ENCODE results near the gene TMEM255B.
"Not testable (repeated sequence)": the region's sequence is repeated elsewhere in the genome, so short reads cannot be mapped to it uniquely, and the experiment has no call there.

The TMEM255B gene

DNA sequence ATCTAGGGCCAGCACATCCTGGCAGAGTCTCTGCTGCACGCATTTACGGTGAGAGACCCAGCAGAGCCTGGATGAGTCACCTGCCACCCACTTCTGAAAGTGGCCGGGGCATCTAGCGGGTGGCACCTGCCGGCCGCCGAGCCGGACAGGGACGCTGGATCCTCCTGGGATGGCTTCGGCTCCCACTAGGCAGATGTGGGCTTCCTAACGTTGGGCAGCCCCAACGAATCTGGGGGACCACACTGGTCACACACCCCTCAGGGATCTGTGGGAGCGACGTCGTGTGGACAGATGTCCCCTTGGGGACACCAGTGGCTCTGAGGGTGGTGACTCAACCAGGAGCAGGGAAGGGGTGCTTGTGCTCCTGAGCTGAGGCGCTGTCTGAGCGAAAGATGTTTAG lies 32.2 kb downstream of the TMEM255B start:
- DNase-seq: no peak

DNA sequence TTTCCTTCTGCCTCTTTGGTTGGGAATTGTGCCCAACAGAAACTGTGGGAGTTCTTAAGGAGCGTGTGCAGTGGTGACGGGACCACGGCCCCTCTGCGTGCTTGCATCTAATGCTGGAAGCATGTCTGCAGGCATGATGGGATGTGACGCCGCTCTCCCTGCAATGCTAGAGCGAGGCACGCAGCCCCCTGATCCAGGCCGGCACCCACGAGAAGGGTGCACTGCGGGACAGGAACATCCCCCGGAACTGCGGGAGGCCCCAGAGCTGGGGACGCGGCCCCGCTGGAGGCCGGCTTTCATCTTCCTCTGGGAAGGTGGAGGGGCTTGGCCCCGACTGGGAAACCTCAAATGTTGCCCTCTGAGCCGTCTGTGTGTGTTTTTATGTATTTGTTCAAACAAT lies 32.7 kb downstream of the TMEM255B start:
- no peak for DNase-seq

DNA sequence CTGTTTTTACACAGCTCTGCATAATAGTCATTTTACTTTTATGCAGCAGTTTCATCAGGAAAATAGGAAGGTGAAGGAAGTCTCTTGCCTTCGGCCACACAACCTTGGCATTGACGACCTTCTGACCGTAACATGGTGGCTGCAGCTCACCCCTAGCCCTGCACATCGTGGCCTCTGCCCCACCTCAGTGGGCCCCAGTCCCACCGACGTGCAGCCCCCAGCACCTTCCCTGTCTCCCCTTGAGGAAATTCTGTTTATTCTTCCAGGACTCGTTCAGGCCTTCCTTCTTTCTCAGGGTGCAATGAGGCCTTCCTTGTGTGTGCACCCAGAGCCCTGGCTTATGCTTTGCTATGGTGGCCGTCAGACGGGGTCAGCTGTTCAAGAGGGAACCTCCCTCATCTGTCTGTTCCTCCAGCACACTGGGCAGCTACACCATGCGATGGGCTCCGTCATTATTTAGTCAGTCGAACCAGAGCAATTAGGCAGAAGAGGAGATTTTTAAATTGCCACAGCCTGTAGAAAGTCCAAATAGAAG lies 33.3 kb downstream of the TMEM255B start:
- no peak for DNase-seq

DNA sequence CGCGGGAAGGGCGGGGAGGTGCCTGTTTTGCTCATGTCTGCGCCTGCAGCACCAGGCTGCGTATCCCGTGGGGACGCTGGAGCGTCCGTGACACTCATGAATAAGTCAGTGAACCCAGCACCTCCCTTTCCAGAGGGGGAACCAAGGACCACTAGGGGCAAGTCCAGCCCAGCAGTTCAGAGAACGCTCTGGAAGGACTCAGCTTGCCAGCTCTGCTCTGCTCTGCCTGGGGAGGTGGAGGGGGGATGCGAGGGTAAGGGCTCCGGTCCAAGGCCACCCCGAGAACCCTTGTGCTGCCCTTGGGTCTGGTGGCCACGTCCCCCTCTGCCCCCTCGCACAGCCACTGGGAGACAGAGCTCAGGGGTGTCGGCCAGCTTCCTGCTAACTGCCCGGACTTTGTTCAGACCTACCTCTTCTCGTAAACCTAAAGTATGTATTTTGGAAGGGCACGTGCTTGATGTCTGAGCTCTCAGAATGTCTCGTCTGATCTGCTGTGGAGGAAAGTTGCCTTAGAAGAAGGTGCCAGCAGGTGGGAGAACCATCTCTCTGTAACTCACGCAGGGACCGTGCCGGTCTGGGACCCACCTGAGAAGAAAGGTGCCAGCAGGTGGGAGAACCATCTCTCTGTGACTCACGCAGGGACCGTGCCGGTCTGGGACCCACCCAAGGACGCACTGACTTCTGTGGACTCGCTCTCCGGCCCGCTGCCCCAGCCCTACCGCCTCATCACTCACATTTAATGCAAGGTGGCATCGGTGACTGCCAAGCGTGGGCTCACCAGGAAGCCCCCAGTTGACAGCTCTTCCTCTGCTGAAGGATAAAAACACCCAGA lies 34.1 kb downstream of the TMEM255B start:
- DNase-seq: no peak

DNA sequence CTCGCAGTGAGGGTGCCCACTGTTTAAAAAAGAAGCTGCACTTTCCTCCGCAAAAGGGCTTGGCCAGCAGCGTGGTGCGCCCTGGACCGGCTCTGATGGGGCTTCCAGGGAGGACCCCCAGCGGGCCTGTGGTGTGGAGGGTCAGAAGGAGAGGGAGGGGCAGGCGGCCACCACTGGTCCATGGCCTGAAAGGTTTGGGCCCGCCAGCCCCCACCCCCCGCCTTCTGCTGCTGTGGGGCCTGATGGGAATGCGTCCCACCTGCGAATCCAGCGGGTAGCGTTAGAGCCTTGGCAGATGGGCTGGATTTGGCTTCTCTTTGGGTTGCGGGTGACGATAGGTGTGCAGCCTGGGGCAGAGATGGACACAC lies 34.7 kb downstream of the TMEM255B start:
- no peak for DNase-seq

DNA sequence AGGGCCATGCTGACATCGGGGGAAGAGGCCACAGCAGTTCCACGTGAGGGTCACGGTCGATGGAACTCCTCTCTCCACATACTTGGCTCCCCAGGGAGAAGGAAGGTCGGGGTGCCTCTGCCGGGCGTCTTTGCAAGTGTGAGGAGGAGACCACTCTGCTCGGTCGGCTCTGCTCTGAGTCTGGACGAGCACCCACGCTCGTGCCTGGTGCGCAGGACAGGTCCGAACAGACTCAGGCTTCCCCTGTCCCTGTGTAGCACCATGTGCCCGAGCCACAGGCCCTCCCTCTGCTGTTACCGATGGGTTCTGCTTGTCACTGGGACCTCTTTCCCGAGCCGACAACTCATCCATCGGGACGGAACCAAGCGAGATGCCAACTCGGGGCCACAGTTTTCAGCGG lies 35.1 kb downstream of the TMEM255B start:
- no peak for DNase-seq

DNA sequence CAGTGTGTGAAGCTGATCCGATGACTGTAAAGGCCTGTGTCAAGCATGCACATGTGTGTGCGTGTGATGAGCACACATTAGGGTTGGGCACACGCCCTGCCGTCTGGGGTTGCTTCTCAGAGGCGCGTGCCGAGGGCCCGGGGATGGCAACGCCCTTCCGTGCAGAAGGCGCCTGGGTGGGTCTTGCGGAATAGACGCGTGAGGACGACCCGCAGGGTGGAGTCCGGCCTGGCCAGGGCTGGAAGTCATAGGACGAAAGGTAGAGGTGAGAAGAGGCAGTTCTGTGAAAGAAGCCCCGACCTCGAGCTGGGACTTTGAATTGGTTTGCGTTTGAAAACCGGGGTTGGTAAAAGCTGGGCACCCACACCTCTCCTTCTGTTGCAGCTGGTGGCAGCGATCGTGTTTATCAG lies 35.7 kb downstream of the TMEM255B start:
- no peak for DNase-seq

DNA sequence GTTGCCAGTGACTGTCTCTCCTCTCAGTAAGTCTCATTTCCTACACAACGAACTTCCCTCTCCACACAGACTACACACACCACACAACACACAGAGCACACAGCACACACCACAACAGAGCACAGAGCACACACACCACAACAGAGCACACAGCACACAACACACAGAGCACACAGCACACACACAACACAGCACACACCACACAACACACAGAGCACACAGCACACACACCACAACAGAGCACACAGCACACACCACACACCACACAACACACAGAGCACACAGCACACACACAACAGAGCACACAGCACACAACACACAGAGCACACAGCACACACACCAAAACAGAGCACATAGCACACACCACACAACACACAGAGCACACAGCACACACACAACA lies 36.3 kb downstream of the TMEM255B start:
- DNase-seq: not testable (repeated sequence)

DNA sequence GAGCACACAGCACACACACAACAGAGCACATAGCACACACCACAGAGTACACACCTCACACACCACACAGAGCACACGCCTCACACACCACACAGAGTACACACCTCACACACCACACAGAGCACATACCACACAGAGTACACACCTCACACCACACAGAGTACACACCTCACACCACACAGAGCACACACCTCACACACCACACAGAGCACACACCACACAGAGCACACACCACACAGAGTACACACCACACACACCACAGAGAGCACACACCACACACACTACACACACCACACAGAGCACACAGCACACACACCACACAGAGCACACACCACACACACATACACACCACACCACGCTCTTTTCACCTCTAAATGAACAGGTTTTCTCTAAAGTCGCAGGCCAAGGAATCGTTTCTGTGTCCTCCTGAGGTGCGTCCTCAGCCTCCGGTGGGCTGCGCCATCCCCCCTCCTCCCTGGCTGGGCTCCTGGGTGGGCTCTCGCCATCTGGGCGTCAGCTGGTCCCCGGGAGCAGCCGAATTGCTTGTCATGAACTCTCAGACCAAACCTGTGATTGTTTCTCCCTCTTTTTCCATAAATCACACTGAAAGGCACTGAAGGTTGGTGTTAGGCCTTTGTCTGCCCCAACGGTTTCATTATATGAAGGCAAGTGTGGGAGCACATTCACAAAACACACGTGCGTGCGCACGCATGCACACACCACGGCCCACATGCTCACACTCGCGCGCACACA lies 37.4 kb downstream of the TMEM255B start:
- no peak for DNase-seq

DNA sequence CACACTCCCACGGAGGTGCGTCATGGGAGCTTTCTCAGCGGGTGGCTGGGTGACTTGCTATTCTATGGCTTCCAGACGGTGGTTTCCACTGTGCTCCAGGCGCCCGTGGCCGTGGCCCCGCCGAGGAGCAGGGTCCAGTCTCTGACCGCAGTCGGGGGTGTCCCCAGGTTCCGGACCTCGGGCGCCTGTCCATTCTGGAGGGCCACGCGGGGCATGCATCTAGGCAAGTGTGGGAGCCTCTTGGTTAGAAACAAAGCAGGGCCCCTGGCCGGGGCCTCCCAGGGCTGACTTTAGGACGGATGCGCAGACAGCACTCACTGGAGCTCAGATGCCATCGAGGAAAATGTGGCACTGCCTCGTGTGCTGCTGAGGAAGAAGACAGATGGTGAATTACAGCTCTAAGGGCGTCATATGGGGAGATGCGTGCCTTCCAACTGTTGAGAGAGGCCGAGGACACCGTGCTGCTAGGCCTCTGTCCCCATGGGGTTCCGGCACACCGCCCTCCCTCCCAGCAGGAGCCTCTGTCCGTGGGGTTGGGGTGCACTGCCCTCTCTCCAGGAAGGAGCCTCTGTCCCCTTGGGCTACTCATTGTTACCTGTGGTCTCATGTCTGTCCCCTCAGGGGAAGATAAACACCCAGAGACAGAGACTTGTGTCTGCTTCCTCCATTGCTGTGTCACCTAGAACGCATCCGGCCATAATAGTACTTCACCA lies 38.1 kb downstream of the TMEM255B start:
- no peak for DNase-seq

DNA sequence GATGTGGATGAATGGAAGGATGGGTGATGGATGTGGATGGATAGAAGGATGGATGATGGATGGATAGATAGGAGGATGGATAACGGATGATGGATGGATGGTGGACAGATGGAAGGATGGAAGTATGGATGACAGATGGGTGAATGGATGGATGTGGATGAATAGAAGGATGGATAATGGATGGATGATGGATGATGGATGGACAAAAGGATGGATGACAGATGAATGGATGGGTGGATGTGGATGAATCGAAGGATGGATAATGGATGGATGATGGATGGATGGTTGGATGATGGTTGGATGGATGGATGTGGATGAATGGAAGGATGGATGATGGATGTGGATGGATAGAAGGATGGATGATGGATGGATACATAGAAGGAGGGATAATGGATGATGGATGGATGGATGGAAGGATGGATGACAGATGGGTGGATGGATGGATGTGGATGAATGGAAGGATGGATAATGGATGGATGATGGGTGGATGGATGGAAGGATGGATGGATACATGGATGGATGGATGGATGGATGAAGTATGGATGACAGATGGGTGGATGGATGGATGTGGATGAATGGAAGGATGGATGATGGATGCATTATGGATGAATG lies 39.3 kb downstream of the TMEM255B start:
- no peak for DNase-seq

DNA sequence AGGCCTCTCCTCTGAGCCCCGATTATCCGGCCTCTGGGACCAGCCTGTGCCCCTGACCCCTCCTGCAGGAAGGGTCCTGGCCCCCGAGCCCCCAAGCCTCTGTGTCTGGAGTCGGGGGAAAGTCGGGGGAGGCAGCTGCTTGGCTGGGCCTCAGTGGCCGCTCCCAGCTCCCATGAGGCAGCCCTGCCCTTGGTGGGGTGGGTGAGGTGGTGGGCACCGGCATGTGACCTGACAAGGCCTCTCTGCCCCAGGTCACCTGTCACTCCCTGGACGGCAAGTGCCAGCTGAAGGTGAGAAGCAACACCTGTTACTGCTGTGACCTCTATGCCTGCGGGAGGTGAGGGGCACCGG lies 41.5 kb downstream of the TMEM255B start:
- no peak for DNase-seq

DNA sequence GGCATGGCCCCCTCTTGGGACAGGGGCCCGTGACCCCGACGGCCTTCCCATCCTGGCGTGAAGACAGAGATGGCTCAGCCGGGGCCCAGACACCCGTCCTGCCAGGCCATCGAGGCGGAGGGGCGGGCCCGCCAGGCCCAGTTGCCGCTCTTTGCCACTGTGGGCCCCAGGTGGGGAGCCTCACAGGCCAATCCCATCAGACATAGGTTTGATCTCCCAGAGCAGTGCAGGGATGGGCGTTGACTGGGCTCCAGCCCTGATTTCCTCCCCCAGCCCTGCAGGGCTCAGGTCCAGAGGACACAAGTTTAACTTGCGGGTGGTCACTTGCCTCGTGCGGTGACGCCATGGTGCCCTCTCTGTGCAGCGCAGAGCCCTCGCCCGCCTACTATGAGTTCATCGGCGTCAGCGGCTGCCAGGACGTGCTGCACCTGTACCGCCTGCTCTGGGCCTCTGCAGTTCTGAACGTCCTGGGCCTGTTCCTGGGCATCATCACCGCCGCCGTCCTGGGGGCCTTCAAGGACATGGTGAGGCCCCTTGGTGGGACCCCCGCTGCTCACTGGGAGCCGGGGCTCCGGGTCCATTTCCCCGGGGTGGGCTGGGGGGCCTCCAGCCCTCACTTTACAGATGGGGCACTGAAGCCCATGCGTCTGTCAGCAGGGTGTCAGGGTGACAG lies 42.4 kb downstream of the TMEM255B start:
- no peak for DNase-seq

DNA sequence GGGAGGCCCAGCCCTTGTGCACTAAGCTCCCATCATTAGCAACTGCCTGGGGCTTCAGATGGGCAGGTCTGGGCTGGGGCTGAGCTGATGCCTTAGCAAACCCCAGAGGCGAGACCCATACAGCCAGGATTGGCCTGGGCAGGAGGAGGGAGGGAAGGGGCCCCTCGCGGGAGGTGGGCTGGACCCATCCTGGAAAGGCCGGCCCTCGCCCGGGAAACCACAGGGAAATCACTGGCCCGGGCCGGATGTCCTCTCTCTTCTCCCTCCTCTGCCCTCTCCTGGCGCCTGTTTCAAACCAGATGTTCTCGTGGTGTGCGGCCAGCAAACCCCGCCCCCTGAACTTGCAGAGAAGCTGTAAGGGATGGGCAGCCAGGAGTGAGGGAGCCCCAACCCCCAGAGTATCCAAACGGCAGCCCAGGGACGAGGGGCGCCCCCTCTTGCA lies 43.1 kb downstream of the TMEM255B start:
- no peak for DNase-seq

DNA sequence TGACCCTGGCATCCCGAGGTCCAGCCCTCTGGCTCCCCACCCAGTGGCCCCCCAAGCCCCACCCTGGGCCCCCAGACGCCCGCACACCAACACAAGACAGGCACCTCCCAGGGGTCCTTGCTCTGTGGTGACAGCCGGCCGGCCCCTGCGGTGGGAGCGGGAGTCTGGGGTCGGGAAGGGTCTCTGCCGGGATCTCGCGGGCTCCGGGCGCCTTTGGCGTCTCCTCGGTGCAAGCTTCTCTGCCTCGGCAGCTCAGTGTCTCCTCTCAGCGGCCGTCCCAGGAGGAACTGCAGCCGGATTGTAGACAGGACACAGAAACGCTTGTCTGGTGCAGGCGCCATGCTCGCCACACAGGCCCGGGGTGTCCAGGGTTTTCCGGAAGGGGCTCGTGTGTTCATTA lies 43.7 kb downstream of the TMEM255B start:
- DNase-seq: no peak

DNA sequence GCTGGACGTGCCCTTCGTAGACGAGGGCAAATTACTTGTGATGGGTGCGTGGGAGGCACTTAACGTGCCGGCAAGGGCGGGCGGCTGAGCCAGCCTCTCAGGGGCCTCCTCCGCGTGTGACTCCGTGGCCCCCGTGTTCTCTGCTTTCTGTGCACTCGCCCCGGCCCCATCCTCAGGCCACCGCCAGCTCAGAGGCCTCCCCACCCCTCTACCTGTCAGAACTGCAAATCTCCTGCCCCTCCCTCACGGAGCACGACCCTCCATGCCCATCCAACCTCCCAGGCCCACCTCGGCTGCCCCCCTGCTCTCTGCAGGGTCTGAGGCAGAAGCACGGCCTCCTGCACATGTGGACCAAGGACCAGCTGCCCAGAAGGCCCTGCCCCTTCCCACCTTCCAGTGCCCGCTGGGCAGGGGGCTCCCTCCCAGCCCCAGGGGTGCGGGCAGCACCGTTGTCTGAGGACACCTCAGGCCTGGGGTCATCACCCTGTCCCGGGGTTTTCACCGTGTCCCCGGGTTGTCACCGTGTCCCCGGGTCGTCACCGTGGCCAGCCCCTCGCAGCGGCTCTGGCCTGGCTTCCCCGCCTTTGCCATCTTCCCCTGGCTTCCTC lies 44.5 kb downstream of the TMEM255B start:
- DNase-seq: no peak

DNA sequence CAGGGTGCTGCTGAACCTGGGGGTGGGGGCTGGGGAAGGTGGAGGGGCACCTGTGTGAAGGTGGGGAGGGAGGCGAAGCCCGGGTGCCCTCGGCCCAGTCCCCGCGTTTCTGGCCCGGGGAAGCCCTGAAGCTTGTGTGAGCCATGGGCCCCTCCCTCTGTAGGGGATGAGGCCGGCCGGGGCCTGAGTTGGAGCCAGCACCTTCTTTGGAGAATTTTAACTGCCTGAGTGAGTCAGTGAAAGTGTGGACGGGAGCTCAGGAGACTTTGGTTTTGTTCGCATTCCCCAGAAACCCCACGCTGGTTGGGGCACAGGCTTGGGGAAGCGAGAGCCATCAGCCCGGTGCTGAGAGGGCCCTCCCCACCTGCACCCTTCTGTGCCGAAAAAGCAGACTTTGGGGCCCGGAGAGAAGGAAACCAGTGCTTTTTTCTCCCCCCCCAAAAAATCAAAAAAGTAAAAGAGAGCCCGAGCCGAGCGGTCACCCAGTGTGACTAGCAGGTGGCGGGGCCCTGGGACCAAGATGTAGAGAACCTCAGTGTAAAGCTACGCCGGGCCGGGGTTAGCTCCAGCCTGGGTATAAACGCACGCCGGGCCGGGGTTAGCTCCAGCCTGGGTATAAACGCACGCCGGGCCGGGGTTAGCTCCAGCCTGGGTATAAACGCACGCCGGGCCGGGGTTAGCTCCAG lies 45.1 kb downstream of the TMEM255B start:
- no peak for DNase-seq

DNA sequence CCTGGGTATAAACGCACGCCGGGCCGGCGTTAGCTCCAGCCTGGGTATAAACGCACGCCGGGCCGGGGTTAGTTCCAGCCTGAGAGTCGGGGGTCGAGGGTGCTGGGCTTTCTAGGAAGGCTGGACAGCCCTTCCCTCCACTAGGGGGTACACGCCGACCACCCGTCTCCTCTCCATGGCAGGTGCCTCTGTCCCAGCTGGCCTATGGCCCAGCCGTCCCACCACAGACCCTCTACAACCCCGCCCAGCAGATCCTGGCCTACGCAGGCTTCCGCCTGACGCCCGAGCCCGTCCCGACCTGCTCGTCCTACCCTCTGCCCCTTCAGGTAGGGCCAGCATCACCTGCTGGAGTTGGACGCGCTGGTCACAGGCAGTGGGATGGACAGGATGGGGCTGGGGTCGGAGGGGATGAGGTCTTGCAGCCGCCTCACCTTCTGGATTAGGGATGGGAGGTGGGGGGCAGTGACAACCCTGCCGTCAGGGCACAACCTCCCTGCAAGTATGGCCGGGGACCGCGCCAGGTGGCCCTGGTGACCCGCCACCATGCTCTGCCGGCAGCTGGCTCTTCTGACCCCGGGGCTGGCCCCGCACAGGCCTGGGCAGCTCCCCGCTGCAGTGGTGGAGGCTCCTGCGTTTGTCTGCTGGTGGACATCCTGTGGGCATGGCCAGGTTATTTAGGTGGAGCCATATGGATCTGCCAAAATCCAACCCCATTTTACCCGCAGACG lies 45.8 kb downstream of the TMEM255B start:
- no peak for DNase-seq

DNA sequence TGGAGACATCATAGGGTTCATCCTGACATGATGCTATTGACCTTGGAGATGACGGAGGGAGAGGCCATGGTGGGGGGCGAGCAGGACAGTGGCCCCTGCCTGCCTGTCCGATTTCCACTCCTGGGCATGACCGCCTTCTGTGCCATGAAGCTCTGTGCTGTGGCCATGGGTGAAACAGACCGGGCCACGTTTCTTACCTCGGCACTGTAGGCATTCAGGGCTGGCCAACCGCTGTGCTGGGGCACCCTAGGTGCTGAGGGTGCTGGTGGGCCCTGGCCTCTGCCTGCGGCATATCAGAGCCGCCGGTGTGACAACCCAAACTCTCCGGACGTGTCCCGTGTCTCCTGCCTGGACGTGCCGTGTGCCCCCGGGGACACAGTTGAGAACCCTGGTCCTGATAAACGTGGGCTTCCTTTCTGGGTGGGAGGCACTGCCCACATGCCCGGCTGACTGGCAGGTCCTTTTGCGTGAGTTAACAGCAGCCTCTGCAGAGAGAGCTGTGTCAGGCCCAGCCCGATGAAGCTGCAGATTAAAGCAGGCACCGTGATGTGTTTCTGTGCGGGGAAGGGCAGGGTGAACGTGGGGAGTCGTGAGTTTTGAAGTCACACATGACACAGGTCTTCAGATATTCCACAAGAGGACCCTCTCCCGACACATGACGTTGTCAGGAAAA lies 46.5 kb downstream of the TMEM255B start:
- DNase-seq: no peak

DNA sequence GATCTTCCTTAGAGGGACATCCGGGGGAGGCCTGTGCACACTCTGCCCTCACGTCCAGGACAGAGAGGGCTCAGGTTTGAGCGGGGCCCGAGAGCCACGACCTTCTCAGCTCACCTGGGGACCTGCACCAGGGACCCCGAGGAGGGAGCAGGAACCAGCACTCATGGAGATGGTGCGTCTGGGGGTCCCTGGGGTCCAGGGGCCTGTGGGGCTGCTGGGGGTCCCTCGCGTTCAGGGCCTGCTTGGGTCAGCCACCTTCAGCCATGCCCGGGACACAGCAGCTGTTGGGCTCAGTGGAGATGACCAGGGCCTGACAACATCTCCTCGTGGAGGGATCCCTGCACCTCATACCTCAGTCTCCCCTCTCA lies 47.1 kb downstream of the TMEM255B start:
- DNase-seq: no peak
